Left ventricle myocardium inferior (tissue), 1 donor: Measurements from ENCODE around the gene NRAP. TPM values are rescaled to one million over a fixed set of nuclear protein-coding genes. Genes with fewer than 3 reads are reported as not detected.

Experiments used
- DNase-seq: peaks from one replicate; pipeline ENCODE4 v3.0.0-alpha.2; 2020
- H3K27ac ChIP-seq: fragments of 200-600 bp; replicated peaks from 2 replicates; pipeline ENCODE4 v1.8.0; 2021
- H3K27me3 ChIP-seq: fragments of 200-600 bp; 2 replicates; pipeline ENCODE4 v1.8.0; 2021; ENCODE audit warnings: low read depth
- H3K36me3 ChIP-seq: fragments of 200-600 bp; 2 replicates; pipeline ENCODE4 v1.8.0; 2021
- H3K4me1 ChIP-seq: fragments of 200-600 bp; 2 replicates; pipeline ENCODE4 v1.8.0; 2021
- H3K4me3 ChIP-seq: fragments of 200-600 bp; 2 replicates; pipeline ENCODE4 v1.8.0; 2021; ENCODE audit warnings: mild to moderate bottlenecking, moderate library complexity
- H3K9me3 ChIP-seq: fragments of 200-600 bp; replicated peaks from 2 replicates; pipeline ENCODE4 v1.8.0; 2021
- intact Hi-C: fragments of 100-400 bp; cut with micrococcal nuclease; formaldehyde crosslinking; loops from one replicate; pipeline ENCODE4 v1.11.0; 2022
- total RNA-seq: library from RNA; stranded (reverse); fragmentation: NEBNext Ultra II Directional; extraction: Animal tissue kit (Norgen Biotek cat#: 25700); gene quantifications from one replicate; pipeline ENCODE4 v1.2.1, GENCODE V29; 2021
- TF ChIP-seq, protein P1 (sequence below): fragments of 200-600 bp; IDR thresholded peaks from 2 replicates; pipeline ENCODE4 v1.8.0; 2021; ENCODE audit warnings: antibody characterized with exemption, mild to moderate bottlenecking, borderline replicate concordance
- donor health status: DM: no; HTN: yes; CAD: no; lungs with severe emphysema.

The NRAP gene
- total RNA-seq, 1 donor from 2014 or later, result 1,025 TPM

GRCh38 chr10:113592380-113592779 is 71.5 kb downstream of the NRAP start:
- Histone ChIP-seq H3K27me3 (no peaks in the 10 kb centered on the region), H3K36me3 (peaks cover 79% of the 10 kb centered on the region), H3K4me3 (no peak overlapping the region), H3K4me1 (no peaks in the 10 kb centered on the region), H3K27ac (no peak overlapping the region), H3K9me3 (no peaks in the 10 kb centered on the region)
- no peak for DNase-seq
- TF ChIP-seq, protein P1, sequence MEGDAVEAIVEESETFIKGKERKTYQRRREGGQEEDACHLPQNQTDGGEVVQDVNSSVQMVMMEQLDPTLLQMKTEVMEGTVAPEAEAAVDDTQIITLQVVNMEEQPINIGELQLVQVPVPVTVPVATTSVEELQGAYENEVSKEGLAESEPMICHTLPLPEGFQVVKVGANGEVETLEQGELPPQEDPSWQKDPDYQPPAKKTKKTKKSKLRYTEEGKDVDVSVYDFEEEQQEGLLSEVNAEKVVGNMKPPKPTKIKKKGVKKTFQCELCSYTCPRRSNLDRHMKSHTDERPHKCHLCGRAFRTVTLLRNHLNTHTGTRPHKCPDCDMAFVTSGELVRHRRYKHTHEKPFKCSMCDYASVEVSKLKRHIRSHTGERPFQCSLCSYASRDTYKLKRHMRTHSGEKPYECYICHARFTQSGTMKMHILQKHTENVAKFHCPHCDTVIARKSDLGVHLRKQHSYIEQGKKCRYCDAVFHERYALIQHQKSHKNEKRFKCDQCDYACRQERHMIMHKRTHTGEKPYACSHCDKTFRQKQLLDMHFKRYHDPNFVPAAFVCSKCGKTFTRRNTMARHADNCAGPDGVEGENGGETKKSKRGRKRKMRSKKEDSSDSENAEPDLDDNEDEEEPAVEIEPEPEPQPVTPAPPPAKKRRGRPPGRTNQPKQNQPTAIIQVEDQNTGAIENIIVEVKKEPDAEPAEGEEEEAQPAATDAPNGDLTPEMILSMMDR, result no peak
- intact Hi-C loops, result no loop called here

- intact Hi-C loops, result no loop called here
- no peaks in the 10 kb centered on the region for H3K4me1 ChIP-seq
- TF ChIP-seq, protein P1, result no peak
- peaks cover 61% of the 10 kb centered on the region for H3K36me3 ChIP-seq
- no peak overlapping the region for H3K4me3 ChIP-seq
- H3K27me3 ChIP-seq, result no peaks in the 10 kb centered on the region
- H3K27ac ChIP-seq, result no peak overlapping the region
- no peak for DNase-seq
- H3K9me3 ChIP-seq, result no peaks in the 10 kb centered on the region
Measured at GRCh38 chr10:113590581-113590980, 73.3 kb downstream of the NRAP start.

DNA sequence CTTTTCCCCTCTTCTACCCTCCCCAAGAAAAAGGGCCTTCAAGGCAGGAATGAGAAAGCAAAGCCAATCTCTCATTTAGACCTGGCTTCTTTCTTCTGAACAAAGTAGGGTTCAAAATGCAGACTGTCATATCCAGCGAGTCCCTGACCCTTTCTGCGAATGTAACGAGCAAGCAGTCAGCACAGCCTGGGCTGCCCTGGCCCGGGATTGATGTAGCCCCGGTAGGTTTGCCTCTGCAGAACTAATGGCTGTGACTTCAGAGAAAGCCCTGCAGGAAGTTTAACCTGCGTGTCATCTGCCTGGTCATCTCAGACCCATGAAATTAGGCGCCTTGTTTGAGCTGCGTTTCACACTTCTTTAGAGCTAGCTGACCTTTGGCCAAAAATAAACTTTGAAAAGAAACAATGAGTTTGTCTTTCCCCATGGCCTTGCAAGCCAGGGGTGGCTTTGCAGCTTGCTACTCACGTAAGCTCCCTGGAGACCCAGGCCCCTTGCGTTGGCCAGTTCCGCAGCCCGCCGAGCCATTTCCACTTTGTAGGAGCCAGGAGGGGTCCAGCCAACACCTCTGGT is 74.6 kb downstream of the NRAP start:
- TF ChIP-seq, protein P1, result no peak
- peaks cover 48% of the 10 kb centered on the region for H3K36me3 ChIP-seq

GRCh38 chr10:113585949-113586348 is 77.9 kb downstream of the NRAP start:
- intact Hi-C loops, result no loop called here
- TF ChIP-seq, protein P1, result no peak
- no peak overlapping the region for H3K27ac ChIP-seq

More for the DNA sequence above, 74.6 kb downstream of the NRAP start:
- no peak overlapping the region for H3K4me3 ChIP-seq
- H3K27ac ChIP-seq, result no peak overlapping the region
- intact Hi-C loops, result no loop called here
- no peak for DNase-seq
- H3K4me1 ChIP-seq, result no peaks in the 10 kb centered on the region
- H3K27me3 ChIP-seq, result no peaks in the 10 kb centered on the region
- H3K9me3 ChIP-seq, result no peaks in the 10 kb centered on the region

DNA sequence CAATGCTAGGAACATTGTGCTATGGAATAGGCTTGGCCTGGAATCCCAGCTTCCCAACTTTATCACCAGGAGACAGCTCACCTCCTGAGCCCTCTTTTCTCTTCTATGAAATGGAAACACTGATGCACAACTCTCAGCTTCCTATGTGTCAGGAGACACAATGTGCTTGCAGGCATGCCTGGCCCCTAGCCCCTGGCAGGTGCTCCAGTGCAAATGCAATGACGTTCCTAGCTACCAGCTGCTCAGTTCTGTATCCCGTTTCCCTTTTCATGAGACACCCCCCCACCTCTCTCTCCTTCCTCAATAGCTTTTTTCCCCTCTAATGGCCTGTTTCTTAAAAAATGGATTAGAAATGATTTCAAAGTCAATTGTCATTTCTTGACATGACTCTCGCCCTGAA is 80.3 kb downstream of the NRAP start:
- DNase-seq, result no peak
- Histone ChIP-seq H3K4me1 (no peaks in the 10 kb centered on the region), H3K9me3 (no peaks in the 10 kb centered on the region), H3K27me3 (no peaks in the 10 kb centered on the region), H3K36me3 (peaks cover 11% of the 10 kb centered on the region), H3K27ac (no peak overlapping the region), H3K4me3 (no peak overlapping the region)
- intact Hi-C loops, result no loop called here
- TF ChIP-seq, protein P1, result no peak

More at GRCh38 chr10:113585949-113586348, 77.9 kb downstream of the NRAP start:
- H3K27me3 ChIP-seq, result no peaks in the 10 kb centered on the region
- no peaks in the 10 kb centered on the region for H3K9me3 ChIP-seq
- no peak overlapping the region for H3K4me3 ChIP-seq
- no peak for DNase-seq
- peaks cover 33% of the 10 kb centered on the region for H3K36me3 ChIP-seq
- H3K4me1 ChIP-seq, result no peaks in the 10 kb centered on the region
